ENCODE measurements around the gene PTPRK. TPM values are rescaled to one million over a fixed set of nuclear protein-coding genes. Genes with fewer than 3 reads are reported as not detected.

The PTPRK gene
- total RNA-seq, 1 donor = 70.2 TPM

GRCh38 chr6:127956956-127957355 lies 563.4 kb downstream of the PTPRK start:
- TF ChIP-seq CTCF (IDR thresholded peaks at IDR 0.05; ENCODE audit: insufficient read depth, low read length) = no peak
- no peak overlapping the region for H3K4me3 ChIP-seq (ENCODE audit: low read depth, low read length)
- DNase-seq (ENCODE audit: low read depth) = no peak

GRCh38 chr6:127956260-127956888 lies 564.0 kb downstream of the PTPRK start:
- no peak overlapping the region for H3K4me3 ChIP-seq (ENCODE audit: low read depth, low read length)
- TF ChIP-seq CTCF (IDR thresholded peaks at IDR 0.05; ENCODE audit: insufficient read depth, low read length) = peak; percentile 19
- no peak for DNase-seq (ENCODE audit: low read depth)

- TF ChIP-seq CTCF (IDR thresholded peaks at IDR 0.05; ENCODE audit: insufficient read depth, low read length) = no peak
These were observed 566.3 kb downstream of the PTPRK start for GRCh38 chr6:127954082-127954481.

GRCh38 chr6:127952831-127953230 lies 567.6 kb downstream of the PTPRK start:
- no peak overlapping the region for H3K4me3 ChIP-seq (ENCODE audit: low read depth, low read length)
- DNase-seq (ENCODE audit: low read depth) = no peak
- TF ChIP-seq CTCF (IDR thresholded peaks at IDR 0.05; ENCODE audit: insufficient read depth, low read length) = no peak

More at GRCh38 chr6:127954082-127954481, 566.3 kb downstream of the PTPRK start:
- H3K4me3 ChIP-seq (ENCODE audit: low read depth, low read length) = no peak overlapping the region
- DNase-seq (ENCODE audit: low read depth) = no peak

GRCh38 chr6:127952176-127952575 lies 568.2 kb downstream of the PTPRK start:
- no peak for DNase-seq (ENCODE audit: low read depth)

GRCh38 chr6:127951172-127951917 lies 569.1 kb downstream of the PTPRK start:
- no peak for TF ChIP-seq CTCF (IDR thresholded peaks at IDR 0.05; ENCODE audit: insufficient read depth, low read length)
- no peak overlapping the region for H3K4me3 ChIP-seq (ENCODE audit: low read depth, low read length)
- no peak for DNase-seq (ENCODE audit: low read depth)

More at GRCh38 chr6:127952176-127952575, 568.2 kb downstream of the PTPRK start:
- no peak overlapping the region for H3K4me3 ChIP-seq (ENCODE audit: low read depth, low read length)
- no peak for TF ChIP-seq CTCF (IDR thresholded peaks at IDR 0.05; ENCODE audit: insufficient read depth, low read length)
